HepG2 (cell line): Measurements from ENCODE around the gene PA2G4. TPM values are rescaled to one million over a fixed set of nuclear protein-coding genes. Genes with fewer than 3 reads are reported as not detected.
A peak's percentile ranks its signal among the peaks of the same experiment; 100 is the strongest.

Experiments
- CREB1 ChIP-seq, 2 experiments: fragments of 450-650 bp in 1 of 2; IDR thresholded peaks; 2 replicates each; pipeline ENCODE4 v1.6.1; 2016 to 2017; ENCODE audit warnings: control low read depth in 1 of 2, mild to moderate bottlenecking in 1 of 2, missing compliant biosample characterization in 1 of 2, missing genetic modification characterization in 1 of 2
- DBP ChIP-seq: sonication (generic); formaldehyde crosslinking; IDR thresholded peaks from 2 replicates; pipeline ENCODE4 v1.4.0; 2020; ENCODE audit warnings: missing genetic modification reagents; ENCODE audit errors: not compliant biosample characterization
- ELK4 ChIP-seq: sonication (generic); formaldehyde crosslinking; IDR thresholded peaks from 2 replicates; pipeline ENCODE4 v1.9.0; 2021; ENCODE audit warnings: missing genetic modification reagents, borderline replicate concordance
- HMG20A ChIP-seq: IDR thresholded peaks from 2 replicates; pipeline ENCODE4 v1.6.1; 2016; ENCODE audit warnings: borderline replicate concordance
- NFE2L2 ChIP-seq: fragments of 150-350 bp; IDR thresholded peaks from 2 replicates; pipeline ENCODE4 v1.6.1; 2014; ENCODE audit warnings: low read length
- POLR2AphosphoS2 ChIP-seq: IDR thresholded peaks from 2 replicates; pipeline ENCODE4 v1.6.1; 2011; ENCODE audit warnings: low read depth, low read length, improper control_type of control experiment
- ZNF646 ChIP-seq: sonication (generic); formaldehyde crosslinking; IDR thresholded peaks from 2 replicates; pipeline ENCODE4 v1.9.0; 2021; ENCODE audit warnings: mild to moderate bottlenecking, missing genetic modification reagents
- polyA plus RNA-seq, 8 experiments: library from polyadenylated mRNA; depleted of rRNA in 3 of 8; stranded (reverse) in 7 of 8; unstranded in 1 of 8; fragments of >200 nt; fragmentation: Illumina TruSeq in 4 of 8; extraction: Trizol in 4 of 8; gene quantifications; 2 replicates each; pipeline versions ENCODE4 v1.2.1 to v1.2.3, GENCODE V29; 2011 to 2016; ENCODE audit warnings: low read depth in 4 of 8, missing spikeins in 1 of 8, mixed read lengths in 1 of 8; ENCODE audit not compliant: insufficient read depth in 1 of 8
- total RNA-seq, 5 experiments: library from RNA; depleted of rRNA; stranded (reverse); fragments of >200 nt; fragmentation: Illumina TruSeq; extraction: Trizol; gene quantifications; 2 replicates each; pipeline ENCODE4 v1.2.3, GENCODE V29; 2016; ENCODE audit warnings: low read depth in 1 of 5

PA2G4 gene
- total and polyA plus RNA-seq, 2 of the 13 experiments (the other 11 are each of a cell fraction or from before 2014, with no cell fraction given) = 147 to 240 TPM

GRCh38 chr12:56124133-56124532 is 19.8 kb downstream of the PA2G4 start (continued):
- TF ChIP-seq ZNF646 (CRISPR knock-in tag) (peak; percentile 87), DBP (CRISPR knock-in tag) (no peak), POLR2AphosphoS2 (no peak), HMG20A (CRISPR knock-in tag) (peak; percentile 29; the same call in 1 of the 2 replicates), ELK4 (CRISPR knock-in tag) (no peak), CREB1 (IDR thresholded peaks at IDR 0.05) (no peak), CREB1 (CRISPR knock-in tag; IDR thresholded peaks at IDR 0.05) (no peak), NFE2L2 (no peak)
